Measurements from ENCODE around the gene RBM24.
"Not testable (repeated sequence)": the region's sequence is repeated elsewhere in the genome, so short reads cannot be mapped to it uniquely, and the experiment has no call there.

RBM24 gene

GRCh38 chr6:17292600-17293133 is 11.5 kb downstream of the RBM24 start:
- no peak for DNase-seq

GRCh38 chr6:17293395-17293794 is 12.2 kb downstream of the RBM24 start:
- DNase-seq, result no peak

- no peak for DNase-seq
Observed at GRCh38 chr6:17297271-17298080, 16.3 kb downstream of the RBM24 start.

GRCh38 chr6:17298257-17298656 is 17.1 kb downstream of the RBM24 start:
- DNase-seq, result no peak

- no peak for DNase-seq
Observed at GRCh38 chr6:17299222-17299621, 18.1 kb downstream of the RBM24 start.

GRCh38 chr6:17299750-17300149 is 18.6 kb downstream of the RBM24 start:
- DNase-seq, result no peak

GRCh38 chr6:17300637-17301036 is 19.5 kb downstream of the RBM24 start:
- no peak for DNase-seq

- no peak for DNase-seq
Observed at GRCh38 chr6:17303444-17303843, 22.3 kb downstream of the RBM24 start.

GRCh38 chr6:17305219-17306001 is 24.2 kb downstream of the RBM24 start:
- DNase-seq, result no peak

- no peak for DNase-seq
Observed at GRCh38 chr6:17311595-17312311, 30.6 kb downstream of the RBM24 start.

GRCh38 chr6:17313238-17313637 is 32.1 kb downstream of the RBM24 start:
- DNase-seq, result not testable (repeated sequence)

- no peak for DNase-seq
Observed at GRCh38 chr6:17313971-17314370, 32.8 kb downstream of the RBM24 start.

- no peak for DNase-seq
Observed at GRCh38 chr6:17315262-17315661, 34.1 kb downstream of the RBM24 start.

GRCh38 chr6:17318435-17319165 is 37.4 kb downstream of the RBM24 start:
- no peak for DNase-seq

GRCh38 chr6:17320266-17320665 is 39.1 kb downstream of the RBM24 start:
- not testable (repeated sequence) for DNase-seq

GRCh38 chr6:17331238-17331637 is 50.1 kb downstream of the RBM24 start:
- no peak for DNase-seq

- no peak for DNase-seq
Observed at GRCh38 chr6:17334265-17334664, 53.1 kb downstream of the RBM24 start.

GRCh38 chr6:17336425-17336824 is 55.3 kb downstream of the RBM24 start:
- DNase-seq, result no peak

GRCh38 chr6:17339308-17339670 is 58.1 kb downstream of the RBM24 start:
- no peak for DNase-seq

- DNase-seq, result no peak
Observed at GRCh38 chr6:17341117-17341805, 60.1 kb downstream of the RBM24 start.

- DNase-seq, result no peak
Observed at GRCh38 chr6:17341891-17342290, 60.7 kb downstream of the RBM24 start.

- DNase-seq, result no peak
Observed at GRCh38 chr6:17343215-17343614, 62.1 kb downstream of the RBM24 start.
